ENCODE measurements around the gene AIFM2.

Gene AIFM2

DNA sequence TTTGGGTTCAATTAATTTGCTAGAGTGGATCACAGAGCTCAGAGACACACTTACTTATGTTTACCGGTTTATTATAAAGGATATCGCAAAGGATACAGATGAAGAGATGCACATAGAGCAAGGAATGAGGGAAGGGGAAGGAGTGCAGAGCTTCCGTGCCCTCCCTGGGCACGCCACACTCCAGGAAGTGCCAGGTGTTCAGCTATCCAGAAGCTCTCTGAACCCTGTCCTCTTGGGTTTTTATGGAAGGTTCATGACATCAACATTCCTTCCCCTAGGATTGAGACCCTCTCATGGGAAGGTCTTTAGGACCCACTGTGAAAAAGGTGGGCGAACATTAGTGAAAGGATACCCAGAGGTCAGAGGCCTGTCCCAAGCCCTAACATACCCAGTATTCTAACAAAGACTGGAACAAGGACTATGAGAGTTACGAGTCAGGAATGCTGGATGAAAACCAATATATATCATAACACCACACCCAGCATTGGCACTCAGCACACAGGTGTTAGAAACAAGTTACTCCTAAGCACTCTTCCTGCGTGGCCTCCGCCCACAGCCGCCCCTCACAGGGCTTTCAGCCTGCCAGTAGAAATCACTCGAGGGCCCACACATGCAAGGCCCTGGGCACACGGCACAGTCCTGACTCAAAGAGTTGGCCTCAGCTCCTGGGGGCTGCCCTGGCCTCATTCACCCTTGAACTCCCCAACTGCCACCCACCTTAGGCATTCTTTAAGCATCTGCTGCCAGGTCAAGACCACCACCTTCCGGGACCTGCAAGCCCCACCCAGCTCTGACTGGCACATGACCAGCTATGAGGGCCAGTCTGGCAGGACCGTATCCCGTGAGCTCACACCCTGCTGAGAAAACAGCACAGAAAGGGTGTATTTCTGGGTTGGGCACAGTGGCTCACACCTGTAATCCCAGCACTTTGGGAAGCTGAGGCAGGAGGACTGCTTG, 5.6 kb upstream of the AIFM2 start:
- Histone ChIP-seq H3K27me3 (no peaks in the 10 kb centered on the region), H3K36me3 (no peaks in the 10 kb centered on the region), H3K4me1 (no peaks in the 10 kb centered on the region), H3K9me3 (no peaks in the 10 kb centered on the region; the same call in 1 of the 2 replicates), H3K4me3 (ENCODE audit: low read depth, low read length) (no peak overlapping the region)
- TF ChIP-seq, protein P1, sequence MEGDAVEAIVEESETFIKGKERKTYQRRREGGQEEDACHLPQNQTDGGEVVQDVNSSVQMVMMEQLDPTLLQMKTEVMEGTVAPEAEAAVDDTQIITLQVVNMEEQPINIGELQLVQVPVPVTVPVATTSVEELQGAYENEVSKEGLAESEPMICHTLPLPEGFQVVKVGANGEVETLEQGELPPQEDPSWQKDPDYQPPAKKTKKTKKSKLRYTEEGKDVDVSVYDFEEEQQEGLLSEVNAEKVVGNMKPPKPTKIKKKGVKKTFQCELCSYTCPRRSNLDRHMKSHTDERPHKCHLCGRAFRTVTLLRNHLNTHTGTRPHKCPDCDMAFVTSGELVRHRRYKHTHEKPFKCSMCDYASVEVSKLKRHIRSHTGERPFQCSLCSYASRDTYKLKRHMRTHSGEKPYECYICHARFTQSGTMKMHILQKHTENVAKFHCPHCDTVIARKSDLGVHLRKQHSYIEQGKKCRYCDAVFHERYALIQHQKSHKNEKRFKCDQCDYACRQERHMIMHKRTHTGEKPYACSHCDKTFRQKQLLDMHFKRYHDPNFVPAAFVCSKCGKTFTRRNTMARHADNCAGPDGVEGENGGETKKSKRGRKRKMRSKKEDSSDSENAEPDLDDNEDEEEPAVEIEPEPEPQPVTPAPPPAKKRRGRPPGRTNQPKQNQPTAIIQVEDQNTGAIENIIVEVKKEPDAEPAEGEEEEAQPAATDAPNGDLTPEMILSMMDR (IDR thresholded peaks at IDR 0.05; ENCODE audit: low read depth, low read length) = no peak
- DNase-seq = no peak

DNA sequence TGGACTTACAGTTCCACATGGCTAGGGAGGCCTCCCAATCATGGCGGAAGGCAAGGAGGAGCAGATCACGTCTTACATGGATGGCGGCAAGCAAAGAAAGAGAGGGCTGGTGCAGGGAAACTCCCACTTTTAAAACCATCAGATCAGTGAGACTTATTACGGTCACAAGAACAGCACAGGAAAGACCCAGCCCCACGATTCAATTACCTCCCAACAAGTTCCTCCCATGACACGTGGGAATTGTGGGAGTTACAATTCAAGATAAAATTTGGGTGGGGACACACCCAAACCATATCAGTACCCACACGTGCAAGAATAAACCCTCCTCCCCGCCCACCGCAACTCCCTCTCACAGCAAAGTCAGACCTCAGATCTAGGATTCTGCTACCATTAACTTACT, 4.5 kb upstream of the AIFM2 start:
- Histone ChIP-seq H3K27me3 (no peaks in the 10 kb centered on the region), H3K4me1 (no peaks in the 10 kb centered on the region), H3K9me3 (no peaks in the 10 kb centered on the region; the same call in 1 of the 2 replicates), H3K4me3 (ENCODE audit: low read depth, low read length) (no peak overlapping the region), H3K36me3 (no peaks in the 10 kb centered on the region)
- no peak for DNase-seq
- TF ChIP-seq, protein P1 (IDR thresholded peaks at IDR 0.05; ENCODE audit: low read depth, low read length) = no peak

DNA sequence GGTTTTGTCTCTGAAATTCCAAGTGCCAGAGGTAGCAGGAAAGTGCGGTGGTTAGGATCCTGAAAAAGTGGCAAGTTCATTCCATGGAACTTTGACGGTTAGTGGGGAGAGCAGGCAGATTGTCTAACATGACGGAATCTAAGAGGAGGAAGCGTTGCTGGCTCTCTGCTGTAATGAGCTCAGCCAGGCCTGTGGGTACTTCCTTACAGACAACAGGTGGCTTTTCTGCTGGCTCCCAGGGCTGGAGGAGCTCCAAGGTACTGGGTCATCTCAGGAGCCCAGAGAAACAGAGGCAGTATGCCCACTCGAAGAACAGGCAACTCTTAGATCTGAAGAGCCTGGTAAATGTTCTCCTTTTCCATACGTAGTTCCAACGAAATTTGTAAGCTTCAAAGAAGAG, 3.1 kb upstream of the AIFM2 start:
- no peaks in the 10 kb centered on the region for H3K27me3 ChIP-seq
- H3K9me3 ChIP-seq = no peaks in the 10 kb centered on the region; the same call in 1 of the 2 replicates
- TF ChIP-seq, protein P1 (IDR thresholded peaks at IDR 0.05; ENCODE audit: low read depth, low read length) = no peak
- no peaks in the 10 kb centered on the region for H3K4me1 ChIP-seq
- H3K4me3 ChIP-seq (ENCODE audit: low read depth, low read length) = no peak overlapping the region
- no peak for DNase-seq
- no peaks in the 10 kb centered on the region for H3K36me3 ChIP-seq

DNA sequence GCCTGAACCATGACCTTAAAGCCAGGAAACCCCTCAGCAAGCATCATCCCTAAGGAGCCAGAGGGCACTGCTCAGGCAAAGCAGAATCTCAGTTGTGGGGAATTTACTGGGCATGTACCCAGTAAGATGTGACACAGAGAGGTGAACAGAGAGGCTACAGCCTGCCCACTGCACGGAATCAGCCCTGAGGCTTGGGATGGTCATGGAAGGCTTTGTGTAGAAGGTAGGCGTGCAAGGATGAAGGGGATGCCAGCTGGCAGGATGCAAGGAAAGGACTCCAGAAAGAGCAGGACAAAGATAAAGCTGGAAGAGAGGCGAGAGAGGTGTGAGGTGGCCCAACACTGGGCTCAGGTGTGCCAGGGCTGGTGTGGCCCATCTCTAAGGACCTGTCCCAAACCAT, 2.4 kb upstream of the AIFM2 start:
- TF ChIP-seq, protein P1 (IDR thresholded peaks at IDR 0.05; ENCODE audit: low read depth, low read length) = no peak
- DNase-seq = no peak
- Histone ChIP-seq H3K4me1 (no peaks in the 10 kb centered on the region), H3K27me3 (no peaks in the 10 kb centered on the region), H3K36me3 (no peaks in the 10 kb centered on the region), H3K9me3 (no peaks in the 10 kb centered on the region; the same call in 1 of the 2 replicates), H3K4me3 (ENCODE audit: low read depth, low read length) (no peak overlapping the region)

DNA sequence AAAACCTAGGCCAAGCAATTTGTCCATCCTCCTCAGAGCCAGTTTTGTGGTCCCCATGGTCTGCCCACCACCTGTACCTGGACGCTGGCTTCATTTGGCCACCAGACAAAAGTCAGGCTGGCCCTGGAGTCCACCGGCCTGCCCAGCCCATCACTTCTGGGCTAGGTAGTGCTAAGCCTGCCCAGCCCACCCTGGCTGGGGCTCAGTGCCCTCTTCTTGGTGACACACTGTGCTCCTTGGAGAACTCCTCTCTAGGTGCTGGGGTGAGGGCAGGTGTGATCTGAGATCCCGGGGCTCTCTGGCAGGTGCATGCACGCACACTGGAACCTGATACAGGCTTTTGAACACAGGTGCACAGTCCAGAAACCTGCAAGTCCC, 1.1 kb downstream of the AIFM2 start:
- H3K36me3 ChIP-seq = no peaks in the 10 kb centered on the region
- TF ChIP-seq, protein P1 (IDR thresholded peaks at IDR 0.05; ENCODE audit: low read depth, low read length) = no peak
- H3K27me3 ChIP-seq = no peaks in the 10 kb centered on the region
- no peaks in the 10 kb centered on the region for H3K4me1 ChIP-seq
- DNase-seq = no peak
- H3K9me3 ChIP-seq = no peaks in the 10 kb centered on the region; the same call in 1 of the 2 replicates
- no peak overlapping the region; the same call in 1 of the 2 replicates for H3K4me3 ChIP-seq (ENCODE audit: low read depth, low read length)

All from BE2C (cell line).